VCaP (cell line): Measurements from ENCODE around the gene GAL3ST3.

Experiments used
- H3K27ac ChIP-seq: fragments of 450-650 bp; 2 replicates; pipeline ENCODE4 v1.5.1; 2017
- TF ChIP-seq, protein P1 (sequence below): fragments of 450-650 bp; conservative IDR thresholded peaks from 2 replicates; pipeline ENCODE4 v1.5.1; 2017; ENCODE audit warnings: mild to moderate bottlenecking, moderate library complexity

The GAL3ST3 gene

DNA sequence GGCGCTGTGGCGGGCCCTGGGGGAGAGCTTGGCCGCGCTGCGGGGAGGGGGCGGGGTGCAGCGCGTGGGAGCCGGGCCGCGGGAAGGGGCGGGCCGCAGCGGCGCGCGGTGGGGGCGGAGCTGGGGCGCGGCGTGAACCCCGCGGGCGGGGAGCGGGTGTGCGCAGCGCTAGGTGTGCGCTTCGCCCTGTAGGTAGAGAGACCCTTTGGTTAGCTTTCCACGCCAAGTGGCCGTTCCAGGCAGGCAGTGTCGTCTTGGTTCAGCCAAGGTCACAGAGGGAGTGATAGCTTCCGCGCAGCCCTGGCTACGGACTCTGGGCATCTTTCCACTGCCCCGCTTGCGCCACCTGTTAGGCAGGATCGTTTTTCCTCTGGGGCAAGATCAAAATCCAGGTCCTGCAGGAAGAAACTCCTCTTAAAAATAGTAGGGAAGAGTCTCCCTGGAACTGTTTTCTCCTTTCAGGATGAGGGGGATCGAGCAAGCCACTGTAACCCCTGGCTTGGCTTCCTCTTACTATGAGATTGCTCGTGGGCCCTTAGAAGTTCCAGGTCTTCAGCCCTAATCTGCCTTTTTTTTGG lies 46.2 kb downstream of the GAL3ST3 start:
- TF ChIP-seq, protein P1, sequence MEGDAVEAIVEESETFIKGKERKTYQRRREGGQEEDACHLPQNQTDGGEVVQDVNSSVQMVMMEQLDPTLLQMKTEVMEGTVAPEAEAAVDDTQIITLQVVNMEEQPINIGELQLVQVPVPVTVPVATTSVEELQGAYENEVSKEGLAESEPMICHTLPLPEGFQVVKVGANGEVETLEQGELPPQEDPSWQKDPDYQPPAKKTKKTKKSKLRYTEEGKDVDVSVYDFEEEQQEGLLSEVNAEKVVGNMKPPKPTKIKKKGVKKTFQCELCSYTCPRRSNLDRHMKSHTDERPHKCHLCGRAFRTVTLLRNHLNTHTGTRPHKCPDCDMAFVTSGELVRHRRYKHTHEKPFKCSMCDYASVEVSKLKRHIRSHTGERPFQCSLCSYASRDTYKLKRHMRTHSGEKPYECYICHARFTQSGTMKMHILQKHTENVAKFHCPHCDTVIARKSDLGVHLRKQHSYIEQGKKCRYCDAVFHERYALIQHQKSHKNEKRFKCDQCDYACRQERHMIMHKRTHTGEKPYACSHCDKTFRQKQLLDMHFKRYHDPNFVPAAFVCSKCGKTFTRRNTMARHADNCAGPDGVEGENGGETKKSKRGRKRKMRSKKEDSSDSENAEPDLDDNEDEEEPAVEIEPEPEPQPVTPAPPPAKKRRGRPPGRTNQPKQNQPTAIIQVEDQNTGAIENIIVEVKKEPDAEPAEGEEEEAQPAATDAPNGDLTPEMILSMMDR: peak; percentile 67
- peak overlapping the region; percentile 99 for H3K27ac ChIP-seq

DNA sequence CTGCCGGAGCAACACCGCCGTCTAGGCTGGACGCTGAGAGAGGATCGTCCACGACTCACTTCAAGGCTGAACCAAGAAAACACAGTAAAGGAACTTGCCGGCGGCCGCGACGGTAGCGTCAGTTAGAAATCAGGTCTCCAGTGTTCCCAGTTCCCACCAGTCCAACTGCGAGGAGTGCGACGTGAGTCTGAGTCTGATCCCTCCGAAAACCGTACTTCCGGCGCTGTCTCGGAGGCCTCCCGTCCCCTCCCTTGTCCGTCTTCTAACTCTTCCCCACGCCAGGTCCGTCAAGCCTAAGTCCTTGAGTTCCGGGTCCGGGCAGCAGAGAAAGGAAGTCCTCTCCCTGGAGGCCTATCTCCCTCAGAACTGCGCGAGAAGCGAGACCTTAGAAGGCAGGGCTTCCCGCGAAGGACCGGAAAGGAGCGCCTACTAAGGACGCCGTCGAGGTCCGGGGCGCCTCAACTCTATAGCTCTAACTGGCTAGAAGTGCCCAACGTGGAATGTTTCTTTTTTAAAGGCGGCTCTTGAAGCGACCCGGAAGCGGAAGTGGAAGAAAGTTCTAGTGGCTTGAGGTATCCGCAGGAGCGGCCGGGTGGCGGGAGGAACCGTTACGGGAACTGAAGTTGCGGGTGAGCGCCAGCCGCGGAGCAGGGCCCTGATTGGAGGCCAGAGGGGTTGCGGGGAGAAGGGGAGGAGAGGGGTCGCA lies 46.9 kb downstream of the GAL3ST3 start, which contains the start of the genes BANF1 and EIF1AD:
Gene BANF1 (plus strand): TSS at position 562 of the 706 bp plus-strand sequence. CDS start 748 bp downstream, outside the sequence.
Gene EIF1AD (minus strand): TSS at position 216 of the 706 bp plus-strand sequence. CDS start 1,768 bp downstream, outside the sequence.
- TF ChIP-seq, protein P1: no peak
- H3K27ac ChIP-seq: peak within 1 kb of the TSS; percentile 99

DNA sequence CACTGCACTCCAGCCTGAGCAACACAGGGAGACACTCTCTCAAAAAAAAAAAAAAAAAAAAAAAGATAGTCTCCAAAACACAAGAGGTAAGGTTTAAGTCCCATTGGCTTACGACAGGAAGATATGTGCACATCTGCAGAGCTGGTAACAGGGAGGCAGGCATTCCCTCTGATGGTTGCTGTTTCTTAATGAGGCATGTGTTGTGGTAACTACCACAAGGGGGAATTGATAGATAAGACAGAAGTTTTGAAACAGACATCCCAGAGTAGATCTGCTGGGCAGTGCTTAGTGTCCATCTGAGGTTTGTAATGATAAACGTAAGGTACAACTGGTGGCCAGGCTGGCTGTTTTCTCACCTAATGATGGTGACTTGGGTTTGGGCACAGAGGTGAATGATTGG lies 51.7 kb downstream of the GAL3ST3 start:
- TF ChIP-seq, protein P1: no peak
- no peak overlapping the region for H3K27ac ChIP-seq

DNA sequence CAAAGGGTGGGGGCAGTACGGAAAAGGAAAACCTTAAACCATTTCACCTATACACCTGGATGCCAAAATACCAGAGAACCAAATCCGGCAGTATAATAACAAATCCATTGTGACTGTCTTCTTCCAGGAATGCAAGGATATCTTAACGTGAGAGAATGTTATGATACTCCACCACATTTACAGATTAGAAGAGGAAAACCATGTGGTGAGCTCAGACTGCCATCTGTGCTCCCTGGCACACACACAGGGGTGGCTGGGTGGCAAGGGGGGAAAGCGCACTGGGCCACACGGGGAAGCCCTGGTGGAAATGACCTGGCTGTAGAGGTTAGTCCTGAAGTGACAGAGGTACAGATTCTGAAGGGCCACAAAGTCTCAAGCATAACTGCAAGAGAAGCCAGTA lies 56.9 kb downstream of the GAL3ST3 start:
- H3K27ac ChIP-seq: no peak overlapping the region
- TF ChIP-seq, protein P1: no peak
